Measurements from ENCODE around the gene OR56A4. TPM values are rescaled to one million over a fixed set of nuclear protein-coding genes. Genes with fewer than 3 reads are reported as not detected.

The OR56A4 gene
- total RNA-seq, 1 experiment from 2014 or later: 0.20 TPM

DNA sequence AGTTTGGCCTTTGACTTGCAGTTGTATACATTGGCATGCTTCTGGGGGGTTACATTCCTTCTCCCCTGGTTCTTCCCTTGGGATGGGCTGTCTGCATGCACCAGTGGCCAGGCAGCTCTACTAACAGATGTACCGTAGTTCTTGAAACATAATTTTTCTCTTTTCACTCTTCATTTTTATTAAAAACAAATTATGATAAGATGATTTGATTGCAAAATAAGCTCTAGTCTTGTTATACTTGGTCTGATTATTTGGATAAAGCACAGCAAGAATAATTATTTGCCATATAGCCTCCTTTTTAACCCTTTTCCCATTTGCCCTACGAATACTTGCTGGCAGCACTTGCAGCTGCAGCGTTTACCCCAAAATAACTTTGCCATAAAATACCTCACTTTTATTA lies 51.2 kb downstream of the OR56A4 start (continued):
- TF ChIP-seq, protein P1, sequence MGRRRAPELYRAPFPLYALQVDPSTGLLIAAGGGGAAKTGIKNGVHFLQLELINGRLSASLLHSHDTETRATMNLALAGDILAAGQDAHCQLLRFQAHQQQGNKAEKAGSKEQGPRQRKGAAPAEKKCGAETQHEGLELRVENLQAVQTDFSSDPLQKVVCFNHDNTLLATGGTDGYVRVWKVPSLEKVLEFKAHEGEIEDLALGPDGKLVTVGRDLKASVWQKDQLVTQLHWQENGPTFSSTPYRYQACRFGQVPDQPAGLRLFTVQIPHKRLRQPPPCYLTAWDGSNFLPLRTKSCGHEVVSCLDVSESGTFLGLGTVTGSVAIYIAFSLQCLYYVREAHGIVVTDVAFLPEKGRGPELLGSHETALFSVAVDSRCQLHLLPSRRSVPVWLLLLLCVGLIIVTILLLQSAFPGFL (CRISPR knock-in tag; IDR thresholded peaks at IDR 0.05; ENCODE audit: borderline replicate concordance): no peak
- TF ChIP-seq ZNF317 (CRISPR knock-in tag; IDR thresholded peaks at IDR 0.05; ENCODE audit: borderline replicate concordance, low read depth): no peak

Other genes starting within 250 kb of the OR56A4 start
- gene OR52N5, start 223.6 kb downstream of the OR56A4 start, total RNA-seq (2021): 0.07 TPM in 1 of 3 replicates, not detected in the others
- 0.07 TPM in 1 of 3 replicates, not detected in the others for gene OR52N1, start 215.7 kb downstream of the OR56A4 start, total RNA-seq (2021)
- gene OR52N2, start 198.0 kb downstream of the OR56A4 start, total RNA-seq (2021): 0.25 to 0.34 TPM in 2 of 3 replicates, not detected in the other
- gene OR52E6, start 165.0 kb downstream of the OR56A4 start, total RNA-seq (2021): not detected in 3 replicates
- not detected in 3 replicates for gene OR52E8, start 149.3 kb downstream of the OR56A4 start, total RNA-seq (2021)
- gene OR52E4, start 126.3 kb downstream of the OR56A4 start, total RNA-seq (2021): not detected in 3 replicates
- gene OR52E5, start 113.7 kb downstream of the OR56A4 start, total RNA-seq (2021): not detected in 3 replicates
- not detected in 3 replicates for gene OR56A3, start 64.7 kb downstream of the OR56A4 start, total RNA-seq (2021)
- gene OR56A5, start 38.5 kb downstream of the OR56A4 start, total RNA-seq (2021): 0.27 TPM in 1 of 3 replicates, not detected in the others
- 0.15 to 0.44 TPM in 2 of 3 replicates, not detected in the other for gene OR52L1, start 20.0 kb downstream of the OR56A4 start, total RNA-seq (2021)
- 0.14 to 0.35 TPM (median 0.14 TPM) in 3 replicates for gene OR56A1, start 23.8 kb upstream of the OR56A4 start, total RNA-seq (2021)
- gene OR56B4, start 100.7 kb upstream of the OR56A4 start, total RNA-seq (2021): not detected in 3 replicates
- gene OR52B2, start 163.4 kb upstream of the OR56A4 start, total RNA-seq (2021): not detected in 3 replicates
- not detected in 3 replicates for gene OR52W1, start 192.3 kb upstream of the OR56A4 start, total RNA-seq (2021)
- gene C11orf42, start 198.6 kb upstream of the OR56A4 start, total RNA-seq (2021): not detected in 3 replicates
- 22.2 to 24.8 TPM (median 23.6 TPM) in 3 replicates for gene FHIP1B, start 227.7 kb upstream of the OR56A4 start, total RNA-seq (2021)
- gene CNGA4, start 232.1 kb upstream of the OR56A4 start, total RNA-seq (2021): 0.35 to 0.82 TPM (median 0.50 TPM) in 3 replicates

Data from WTC11 (cell line).